ENCODE measurements around the gene RYR3.

DNA sequence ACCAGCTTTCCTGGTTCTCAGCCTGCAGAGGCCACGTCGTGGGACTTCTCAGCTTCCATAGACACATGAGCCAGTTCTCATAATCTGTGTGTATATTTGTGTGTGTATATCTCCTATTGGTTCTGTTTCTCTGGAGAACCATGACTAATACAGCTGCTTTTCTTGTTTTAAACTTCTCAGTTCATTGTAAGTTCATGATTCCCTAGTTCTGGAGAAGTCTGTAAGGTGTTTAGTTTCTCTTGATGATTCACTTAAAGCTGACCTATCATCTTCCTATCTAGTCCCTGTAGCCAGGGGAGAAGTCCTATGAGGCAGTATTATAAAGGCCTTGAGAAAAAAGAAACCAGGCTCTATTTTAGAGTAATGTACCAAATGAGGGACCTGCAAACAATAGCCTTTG, 147.7 kb downstream of the RYR3 start:
- TF ChIP-seq, protein P1, sequence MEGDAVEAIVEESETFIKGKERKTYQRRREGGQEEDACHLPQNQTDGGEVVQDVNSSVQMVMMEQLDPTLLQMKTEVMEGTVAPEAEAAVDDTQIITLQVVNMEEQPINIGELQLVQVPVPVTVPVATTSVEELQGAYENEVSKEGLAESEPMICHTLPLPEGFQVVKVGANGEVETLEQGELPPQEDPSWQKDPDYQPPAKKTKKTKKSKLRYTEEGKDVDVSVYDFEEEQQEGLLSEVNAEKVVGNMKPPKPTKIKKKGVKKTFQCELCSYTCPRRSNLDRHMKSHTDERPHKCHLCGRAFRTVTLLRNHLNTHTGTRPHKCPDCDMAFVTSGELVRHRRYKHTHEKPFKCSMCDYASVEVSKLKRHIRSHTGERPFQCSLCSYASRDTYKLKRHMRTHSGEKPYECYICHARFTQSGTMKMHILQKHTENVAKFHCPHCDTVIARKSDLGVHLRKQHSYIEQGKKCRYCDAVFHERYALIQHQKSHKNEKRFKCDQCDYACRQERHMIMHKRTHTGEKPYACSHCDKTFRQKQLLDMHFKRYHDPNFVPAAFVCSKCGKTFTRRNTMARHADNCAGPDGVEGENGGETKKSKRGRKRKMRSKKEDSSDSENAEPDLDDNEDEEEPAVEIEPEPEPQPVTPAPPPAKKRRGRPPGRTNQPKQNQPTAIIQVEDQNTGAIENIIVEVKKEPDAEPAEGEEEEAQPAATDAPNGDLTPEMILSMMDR (conservative IDR thresholded peaks at IDR 0.05; ENCODE audit: low read depth, low read length), result no peak
- TF ChIP-seq EZH2 (IDR thresholded peaks at IDR 0.05; ENCODE audit: borderline replicate concordance, low read depth, low read length, poor library complexity, severe bottlenecking), result no peak

Data from A673 (cell line).